Panc1 (cell line): Measurements from ENCODE around the gene DNAAF3. TPM values are rescaled to one million over a fixed set of nuclear protein-coding genes. Genes with fewer than 3 reads are reported as not detected.
A peak's percentile ranks its signal among the peaks of the same experiment; 100 is the strongest.

ENCODE experiments used
- ATAC-seq: fragments of 200-7000 bp; cut with Tn5 transposase; 2 replicates; pipeline ENCODE4 v1.9.1; 2020; ENCODE audit warnings: mild to moderate bottlenecking, moderate library complexity
- BruUV-seq: library from RNA; stranded (reverse); fragments of 400-500 nt; replicated peaks from 2 replicates; lab custom pipeline; 2021; lab: Mats Ljungman, UMichigan
- CTCF ChIA-PET: fragments of 300-600 bp; sonication (Branson Sonifier 250); formaldehyde crosslinking; loops from one replicate; lab custom pipeline; 2022; ENCODE audit warnings: antibody characterized with exemption; lab: Charles Lee
- POLR2A ChIA-PET: fragments of 300-600 bp; sonication (Branson Sonifier 250); formaldehyde crosslinking; loops from one replicate; lab custom pipeline; 2022; ENCODE audit warnings: antibody characterized with exemption; lab: Charles Lee
- DNase-seq: peaks from one replicate; pipeline ENCODE4 v3.0.0-alpha.2; 2010; ENCODE audit warnings: low read depth, low spot score
- H3K27ac ChIP-seq: 2 replicates; pipeline ENCODE4 v1.5.1; 2011; ENCODE audit warnings: mild to moderate bottlenecking, low read length, inconsistent platforms
- H3K27me3 ChIP-seq: fragments of 200-500 bp; sonication (Bioruptor generic); 2 replicates; pipeline ENCODE4 v1.6.0; 2014; ENCODE audit warnings: low read length, inconsistent platforms; ENCODE audit not compliant: control insufficient read depth, insufficient read depth
- H3K36me3 ChIP-seq: fragments of 200-500 bp; sonication (Bioruptor generic); 2 replicates; pipeline ENCODE4 v1.5.1; 2014; ENCODE audit warnings: inconsistent platforms, mild to moderate bottlenecking, low read length, moderate library complexity; ENCODE audit not compliant: control insufficient read depth, insufficient read depth
- H3K4me1 ChIP-seq: 2 replicates; pipeline ENCODE4 v1.5.1; 2011; ENCODE audit warnings: inconsistent platforms, mild to moderate bottlenecking, low read length, moderate library complexity; ENCODE audit not compliant: control insufficient read depth, insufficient read depth
- H3K4me3 ChIP-seq, 2 experiments: 2 replicates each; pipeline ENCODE4 v1.5.1; 2011 to 2012; ENCODE audit warnings: low read depth in 2 of 2, low read length in 2 of 2, mild to moderate bottlenecking in 2 of 2, inconsistent platforms in 1 of 2, moderate library complexity in 1 of 2
- H3K9me3 ChIP-seq: fragments of 200-500 bp; sonication (Bioruptor generic); 2 replicates; pipeline ENCODE4 v1.5.1; 2014; ENCODE audit warnings: low read depth, mild to moderate bottlenecking, inconsistent platforms, low read length, moderate library complexity; ENCODE audit not compliant: control insufficient read depth, insufficient read depth
- CTCF ChIP-seq: fragments of 450-650 bp; IDR thresholded peaks from 2 replicates; pipeline ENCODE4 v1.5.1; 2017; ENCODE audit warnings: mild to moderate bottlenecking
- POLR2AphosphoS5 ChIP-seq: IDR thresholded peaks from 2 replicates; pipeline ENCODE4 v1.6.1; 2012; ENCODE audit warnings: mild to moderate bottlenecking, low read depth, low read length, moderate library complexity
- REST ChIP-seq, 2 experiments: IDR thresholded peaks; 2 replicates each; pipeline ENCODE4 v1.6.1; 2011 to 2012; ENCODE audit warnings: low read depth in 2 of 2, control low read depth in 1 of 2, low read length in 1 of 2, mild to moderate bottlenecking in 1 of 2, moderate library complexity in 1 of 2; ENCODE audit not compliant: insufficient read depth in 1 of 2
- SIN3A ChIP-seq: IDR thresholded peaks from 2 replicates; pipeline ENCODE4 v1.6.1; 2012; ENCODE audit warnings: low read depth, mild to moderate bottlenecking, low read length, moderate library complexity, borderline replicate concordance; ENCODE audit not compliant: insufficient read depth
- TCF7L2 ChIP-seq: IDR thresholded peaks from 2 replicates; pipeline ENCODE4 v1.6.1; 2011; ENCODE audit warnings: mild to moderate bottlenecking, low read depth, low read length, inconsistent platforms
- in situ Hi-C: cut with HindIII; loops from 2 replicates; pipeline ENCODE4 v1.10.0; 2016; ENCODE audit warnings: low sequenced_read_pairs, low pct_unique_long_range_greater_than_20kb
- intact Hi-C: fragments of 100-400 bp; cut with micrococcal nuclease; formaldehyde crosslinking; loops from one replicate; pipeline ENCODE4 v1.10.0; 2022; ENCODE audit not compliant: unreplicated experiment
- total RNA-seq: library from RNA; stranded (reverse); gene quantifications from one replicate; pipeline ENCODE4 v1.2.1, GENCODE V29; 2021; ENCODE audit not compliant: unreplicated experiment

DNAAF3 gene
- total RNA-seq, 1 experiment from 2014 or later = 12.4 TPM

- Histone ChIP-seq H3K27ac (no peak overlapping the region), H3K36me3 (no peaks in the 10 kb centered on the region), H3K27me3 (no peaks in the 10 kb centered on the region), H3K4me3 (no peak overlapping the region), H3K9me3 (no peaks in the 10 kb centered on the region), H3K4me1 (peaks cover 11% of the 10 kb centered on the region)
- in situ Hi-C loops = no loop called here
- POLR2A ChIA-PET = no interaction called here
- intact Hi-C loops = no loop called here
- CTCF ChIA-PET = no interaction called here
- no peak for ATAC-seq
- TF ChIP-seq TCF7L2 (no peak), REST (IDR thresholded peaks at IDR 0.05; ENCODE audit: insufficient read depth in 1 of 2, low read depth in 2 of 2, low read length in 1 of 2) (no peak), POLR2AphosphoS5 (no peak), CTCF (no peak), SIN3A (no peak)
- DNase-seq = no peak
- no TSS peak for BruUV-seq
Observed at GRCh38 chr19:55169136-55169535, 2.7 kb upstream of the DNAAF3 start.

GRCh38 chr19:55165952-55166529 lies 372 bp downstream of the DNAAF3 start:
- CTCF ChIA-PET = interaction anchor here (0.7 to 1.0 kb wide), 3 partner anchors 10 to 38 kb away, joined by 3 to 4 read pairs (median 3); no protein-coding TSS in a partner anchor
- Histone ChIP-seq H3K27ac (no peak overlapping the region), H3K27me3 (no peaks in the 10 kb centered on the region), H3K4me1 (peaks cover 3% of the 10 kb centered on the region; the same call in 1 of the 2 replicates), H3K9me3 (no peaks in the 10 kb centered on the region), H3K4me3 (peak overlapping the region; percentile 61 to 82), H3K36me3 (no peaks in the 10 kb centered on the region)
- DNase-seq = peak; percentile 61
- in situ Hi-C loops (no loop called here), intact Hi-C loops (no loop called here)
- POLR2A ChIA-PET = interaction anchor here (0.5 to 1.2 kb wide), 2 partner anchors 224 to 407 kb away, joined by 3 to 4 read pairs; no protein-coding TSS in a partner anchor
- no TSS peak for BruUV-seq
- peak; percentile 87 for ATAC-seq
- TF ChIP-seq SIN3A = peak; percentile 87
- no peak for TF ChIP-seq REST (IDR thresholded peaks at IDR 0.05; ENCODE audit: insufficient read depth in 1 of 2, low read depth in 2 of 2, low read length in 1 of 2)
- TF ChIP-seq CTCF = peak; percentile 99
- TF ChIP-seq TCF7L2 = 0 out of 2 replicates have a peak, but pooled peaks have one; percentile 16
- TF ChIP-seq POLR2AphosphoS5 = no peak
